Endometrial microvascular endothelial cells (primary cell): ENCODE results near the gene MYO3B. TPM values are rescaled to one million over a fixed set of nuclear protein-coding genes. Genes with fewer than 3 reads are reported as not detected.
"Not testable (repeated sequence)": the region's sequence is repeated elsewhere in the genome, so short reads cannot be mapped to it uniquely, and the experiment has no call there.

Experiments used
- in situ Hi-C: cut with HindIII; loops from 2 replicates; pipeline ENCODE4 v1.10.0; 2017; ENCODE audit warnings: low sequenced_read_pairs, low pct_unique_long_range_greater_than_20kb; ENCODE audit errors: inconsistent ontology term
- total RNA-seq: library from RNA; depleted of rRNA; stranded (reverse); fragments of >200 nt; gene quantifications from one replicate; pipeline ENCODE4 v1.2.3, GENCODE V29; 2015; ENCODE audit errors: inconsistent ontology term

MYO3B gene
- total RNA-seq, 1 donor from 2014 or later = not detected

- in situ Hi-C loops = no loop called here
Observed at GRCh38 chr2:170582313-170582712, 404.4 kb downstream of the MYO3B start.

GRCh38 chr2:170582751-170583463 lies 405.0 kb downstream of the MYO3B start:
- in situ Hi-C loops = no loop called here

GRCh38 chr2:170585067-170585466 lies 407.1 kb downstream of the MYO3B start:
- in situ Hi-C loops = no loop called here

GRCh38 chr2:170586571-170587095 lies 408.7 kb downstream of the MYO3B start:
- in situ Hi-C loops = no loop called here

GRCh38 chr2:170587117-170587516 lies 409.2 kb downstream of the MYO3B start:
- in situ Hi-C loops = no loop called here

GRCh38 chr2:170587922-170588321 lies 410.0 kb downstream of the MYO3B start:
- in situ Hi-C loops = no loop called here

GRCh38 chr2:170588729-170589128 lies 410.8 kb downstream of the MYO3B start:
- in situ Hi-C loops = no loop called here

- in situ Hi-C loops = no loop called here
Observed at GRCh38 chr2:170596576-170596975, 418.6 kb downstream of the MYO3B start.

GRCh38 chr2:170598067-170598395 lies 420.1 kb downstream of the MYO3B start:
- in situ Hi-C loops = no loop called here

- in situ Hi-C loops = no loop called here
Observed at GRCh38 chr2:170601489-170601888, 423.5 kb downstream of the MYO3B start.

- in situ Hi-C loops = no loop called here
Observed at GRCh38 chr2:170605862-170606261, 427.9 kb downstream of the MYO3B start.

- in situ Hi-C loops = no loop called here
Observed at GRCh38 chr2:170607171-170607570, 429.2 kb downstream of the MYO3B start.

GRCh38 chr2:170610615-170611014 lies 432.7 kb downstream of the MYO3B start:
- in situ Hi-C loops = no loop called here

GRCh38 chr2:170618948-170619347 lies 441.0 kb downstream of the MYO3B start:
- in situ Hi-C loops = not testable (repeated sequence)

GRCh38 chr2:170635094-170635493 lies 457.1 kb downstream of the MYO3B start:
- in situ Hi-C loops = not testable (repeated sequence)

- in situ Hi-C loops = no loop called here
Observed at GRCh38 chr2:170639635-170640034, 461.7 kb downstream of the MYO3B start.

- in situ Hi-C loops = no loop called here
Observed at GRCh38 chr2:170641961-170642360, 464.0 kb downstream of the MYO3B start.

GRCh38 chr2:170643346-170643745 lies 465.4 kb downstream of the MYO3B start:
- in situ Hi-C loops = no loop called here

GRCh38 chr2:170647741-170648436 lies 469.9 kb downstream of the MYO3B start:
- in situ Hi-C loops = no loop called here

GRCh38 chr2:170651624-170652325 lies 473.8 kb downstream of the MYO3B start:
- in situ Hi-C loops = no loop called here
